ENCODE results near the gene COL20A1.

COL20A1 gene

GRCh38 chr20:63372971-63373885 is 80.2 kb downstream of the COL20A1 start:
- TF ChIP-seq ZFX (IDR thresholded peaks at IDR 0.05; ENCODE audit: borderline replicate concordance) (no peak), CTCF (IDR thresholded peaks at IDR 0.05) (no peak)
- no peak overlapping the region for H3K27ac ChIP-seq

- TF ChIP-seq CTCF (IDR thresholded peaks at IDR 0.05) (no peak), ZFX (IDR thresholded peaks at IDR 0.05; ENCODE audit: borderline replicate concordance) (no peak)
- H3K27ac ChIP-seq = no peak overlapping the region
Measured at GRCh38 chr20:63373996-63374395, 81.0 kb downstream of the COL20A1 start.

GRCh38 chr20:63374504-63374903 is 81.5 kb downstream of the COL20A1 start:
- TF ChIP-seq ZFX (IDR thresholded peaks at IDR 0.05; ENCODE audit: borderline replicate concordance) = no peak
- TF ChIP-seq CTCF (IDR thresholded peaks at IDR 0.05) = no peak
- H3K27ac ChIP-seq = no peak overlapping the region

- TF ChIP-seq ZFX (IDR thresholded peaks at IDR 0.05; ENCODE audit: borderline replicate concordance) (no peak), CTCF (IDR thresholded peaks at IDR 0.05) (no peak)
- no peak overlapping the region for H3K27ac ChIP-seq
Measured at GRCh38 chr20:63375438-63375837, 82.5 kb downstream of the COL20A1 start.

GRCh38 chr20:63376283-63377250 is 83.6 kb downstream of the COL20A1 start:
- H3K27ac ChIP-seq = no peak overlapping the region
- no peak for TF ChIP-seq ZFX (IDR thresholded peaks at IDR 0.05; ENCODE audit: borderline replicate concordance)
- TF ChIP-seq CTCF (IDR thresholded peaks at IDR 0.05) = no peak

- H3K27ac ChIP-seq = no peak overlapping the region
Measured at GRCh38 chr20:63377256-63377941, 84.4 kb downstream of the COL20A1 start.

More at GRCh38 chr20:63377256-63377941, 84.4 kb downstream of the COL20A1 start:
- TF ChIP-seq CTCF (IDR thresholded peaks at IDR 0.05) = no peak
- TF ChIP-seq ZFX (IDR thresholded peaks at IDR 0.05; ENCODE audit: borderline replicate concordance) = no peak

Measured in 22Rv1 (cell line).